Activated naive CD4-positive, alpha-beta T cell treated with anti-CD3 and anti-CD28 coated beads, Interleukin-2, amount 10 ng/mL, durations not matched to agents 7 days and 5 days (primary cell): ENCODE data around the gene ARMH3.
"Not testable (repeated sequence)": the region's sequence is repeated elsewhere in the genome, so short reads cannot be mapped to it uniquely, and the experiment has no call there.

Experiments used
- CTCF ChIA-PET: fragments of 350-600 bp; sonication (Branson Sonifier 250); formaldehyde crosslinking; loops from one replicate; lab custom pipeline; 2021; ENCODE audit warnings: antibody characterized with exemption; lab: Charles Lee
- DNase-seq: peaks from one replicate; pipeline ENCODE4 v3.0.0-alpha.2; 2020
- H3K27ac Mint-ChIP-seq: one replicate; pipeline ENCODE4 v1.8.0; 2021; ENCODE audit warnings: mild to moderate bottlenecking, moderate library complexity, mixed read lengths
- H3K27me3 Mint-ChIP-seq: one replicate; pipeline ENCODE4 v1.8.0; 2021; ENCODE audit warnings: mild to moderate bottlenecking, mixed read lengths
- H3K36me3 Mint-ChIP-seq: one replicate; pipeline ENCODE4 v1.8.0; 2021; ENCODE audit warnings: mixed read lengths
- H3K4me1 Mint-ChIP-seq: one replicate; pipeline ENCODE4 v1.8.0; 2021; ENCODE audit warnings: mixed read lengths
- H3K4me3 Mint-ChIP-seq: one replicate; pipeline ENCODE4 v1.8.0; 2021; ENCODE audit warnings: mild to moderate bottlenecking, moderate library complexity, mixed read lengths
- H3K9me3 Mint-ChIP-seq: one replicate; pipeline ENCODE4 v1.8.0; 2021; ENCODE audit warnings: mixed read lengths

The ARMH3 gene

DNA sequence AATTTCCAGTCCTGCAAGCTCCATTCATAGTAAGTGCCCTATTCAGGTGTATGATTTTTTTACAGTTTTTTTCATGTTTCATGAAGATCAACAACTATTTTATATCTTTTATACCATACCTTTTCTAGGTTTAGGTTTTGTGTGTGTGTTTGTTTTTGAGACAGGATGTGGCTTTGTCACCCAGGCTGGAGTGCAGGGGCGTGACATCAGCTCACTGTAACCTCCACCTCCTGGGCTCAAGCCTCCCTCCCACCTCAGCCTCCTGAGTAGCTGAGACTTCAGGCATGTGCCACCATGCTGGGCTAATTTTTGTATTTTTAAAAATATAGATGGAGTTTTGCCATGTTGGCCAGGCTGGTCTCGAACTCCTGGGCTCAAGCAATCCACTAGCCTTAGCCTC, 35.0 kb downstream of the ARMH3 start:
- H3K36me3 Mint-ChIP-seq = peaks cover 41% of the 10 kb centered on the region
- CTCF ChIA-PET = interaction anchor here (0.6 to 1.3 kb wide), 2 partner anchors 11 to 209 kb away, joined by 3 to 4 read pairs; no protein-coding TSS in a partner anchor
- H3K27ac Mint-ChIP-seq = peak overlapping the region; percentile 60
- DNase-seq = peak; percentile 47
- H3K9me3 Mint-ChIP-seq = peaks cover 4% of the 10 kb centered on the region
- no peaks in the 10 kb centered on the region for H3K27me3 Mint-ChIP-seq
- peaks cover 3% of the 10 kb centered on the region for H3K4me1 Mint-ChIP-seq
- no peak overlapping the region for H3K4me3 Mint-ChIP-seq

- H3K4me3 Mint-ChIP-seq = no peak overlapping the region
- DNase-seq = no peak
- H3K9me3 Mint-ChIP-seq = peaks cover 4% of the 10 kb centered on the region
- peaks cover 3% of the 10 kb centered on the region for H3K4me1 Mint-ChIP-seq
- H3K36me3 Mint-ChIP-seq = peaks cover 38% of the 10 kb centered on the region
- CTCF ChIA-PET = interaction anchor here (1.1 to 1.6 kb wide), 2 partner anchors 9 to 176 kb away, joined by 4 to 6 read pairs; no protein-coding TSS in a partner anchor
- H3K27me3 Mint-ChIP-seq = no peaks in the 10 kb centered on the region
- no peak overlapping the region for H3K27ac Mint-ChIP-seq
Observed at GRCh38 chr10:102017295-102017694, 38.7 kb downstream of the ARMH3 start.

DNA sequence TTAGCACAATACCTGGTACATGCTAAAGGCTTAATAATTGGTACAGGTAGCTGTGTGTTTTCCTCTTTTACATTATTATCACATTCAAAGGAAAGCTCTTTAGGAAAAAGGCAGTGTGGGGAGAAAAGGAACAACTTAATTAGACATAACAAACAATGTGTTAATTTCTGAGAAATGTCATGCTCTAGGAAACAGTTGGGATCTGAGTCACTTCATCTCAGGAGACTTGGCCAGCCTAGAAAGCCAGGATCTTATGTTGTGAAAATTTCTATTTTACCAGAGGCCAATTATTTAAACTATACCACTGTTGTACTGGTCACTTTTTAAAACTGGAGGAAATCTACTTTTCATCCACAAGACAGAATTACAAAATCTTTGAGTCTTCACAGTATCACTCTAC, 39.6 kb downstream of the ARMH3 start:
- peaks cover 2% of the 10 kb centered on the region for H3K9me3 Mint-ChIP-seq
- CTCF ChIA-PET = interaction anchor here (0.7 to 1.6 kb wide), 4 partner anchors 8 to 176 kb away, joined by 3 to 4 read pairs (median 3); no protein-coding TSS in a partner anchor
- peaks cover 37% of the 10 kb centered on the region for H3K36me3 Mint-ChIP-seq
- H3K4me3 Mint-ChIP-seq = no peak overlapping the region
- H3K4me1 Mint-ChIP-seq = peaks cover 3% of the 10 kb centered on the region
- no peak for DNase-seq
- no peaks in the 10 kb centered on the region for H3K27me3 Mint-ChIP-seq
- H3K27ac Mint-ChIP-seq = no peak overlapping the region

- Mint-ChIP-seq H3K27me3 (no peaks in the 10 kb centered on the region), H3K4me1 (no peaks in the 10 kb centered on the region), H3K36me3 (peaks cover 40% of the 10 kb centered on the region), H3K4me3 (no peak overlapping the region), H3K9me3 (no peaks in the 10 kb centered on the region), H3K27ac (no peak overlapping the region)
- no peak for DNase-seq
- CTCF ChIA-PET = interaction anchor here (0.6 to 6.0 kb wide), 14 partner anchors 9 to 198 kb away, joined by 3 to 101 read pairs (median 8); partner anchors contain the start of gene KCNIP2
Observed at GRCh38 chr10:102010961-102011360, 45.0 kb downstream of the ARMH3 start.

DNA sequence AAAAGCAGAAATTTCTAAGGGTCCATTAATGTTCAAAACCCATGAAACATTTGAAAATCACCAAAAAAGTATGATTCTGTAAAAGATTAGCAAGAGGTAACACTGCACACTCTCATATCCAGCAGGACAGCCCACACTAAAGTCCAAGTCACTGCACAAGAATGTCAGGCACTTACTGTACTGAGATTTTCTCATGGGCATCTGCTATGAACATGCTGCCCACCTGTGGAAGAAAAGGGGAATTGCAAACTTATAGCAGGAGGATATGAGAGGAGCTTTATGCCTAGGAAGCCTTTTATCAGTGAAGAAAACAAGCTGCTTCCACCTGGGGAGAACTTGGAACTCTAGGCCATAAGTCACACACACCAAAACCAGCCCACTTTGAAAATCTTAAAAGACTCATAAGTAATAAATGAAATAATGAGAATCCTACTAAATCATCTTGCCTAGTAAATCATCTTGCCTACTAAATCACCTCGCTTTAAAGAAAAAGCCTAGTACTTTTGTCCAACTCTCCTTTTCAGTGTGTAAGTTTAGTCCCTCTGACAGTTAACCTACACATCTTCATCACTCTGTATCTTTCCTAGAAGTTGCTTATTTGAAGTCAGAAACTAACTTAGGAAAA, 46.1 kb downstream of the ARMH3 start:
- H3K27me3 Mint-ChIP-seq = no peaks in the 10 kb centered on the region
- peaks cover 40% of the 10 kb centered on the region for H3K36me3 Mint-ChIP-seq
- H3K9me3 Mint-ChIP-seq = no peaks in the 10 kb centered on the region
- no peaks in the 10 kb centered on the region for H3K4me1 Mint-ChIP-seq
- peak; percentile 53 for DNase-seq
- CTCF ChIA-PET = interaction anchor here (0.6 to 6.0 kb wide), 40 partner anchors 8 to 407 kb away, joined by 3 to 101 read pairs (median 4); partner anchors contain the start of gene KCNIP2
- no peak overlapping the region for H3K27ac Mint-ChIP-seq
- H3K4me3 Mint-ChIP-seq = no peak overlapping the region

DNA sequence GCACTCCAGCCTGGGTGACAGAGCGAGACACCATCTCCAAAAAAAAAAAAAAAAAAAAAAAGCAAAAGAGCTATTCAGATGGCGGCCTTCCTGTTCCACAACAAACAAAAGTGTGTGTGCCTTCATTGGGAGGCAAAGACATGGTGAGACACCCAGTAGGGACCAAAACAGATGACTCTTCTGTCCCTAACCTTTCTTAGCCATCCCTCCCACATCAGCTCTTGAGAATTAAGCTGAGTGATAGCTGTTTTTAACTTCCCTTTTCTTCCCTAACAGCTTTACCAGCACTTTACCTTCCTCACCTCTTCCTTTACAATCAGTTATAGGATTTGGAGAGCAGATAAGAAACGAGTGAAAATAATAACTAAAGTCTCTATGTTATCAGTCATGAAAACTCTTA, 48.2 kb downstream of the ARMH3 start:
- Mint-ChIP-seq H3K4me1 (no peaks in the 10 kb centered on the region), H3K27ac (peak overlapping the region; percentile 2), H3K27me3 (no peaks in the 10 kb centered on the region), H3K4me3 (no peak overlapping the region), H3K36me3 (peaks cover 39% of the 10 kb centered on the region), H3K9me3 (no peaks in the 10 kb centered on the region)
- CTCF ChIA-PET = interaction anchor here (1.0 to 6.0 kb wide), 9 partner anchors 9 to 188 kb away, joined by 3 to 101 read pairs (median 5); no protein-coding TSS in a partner anchor
- no peak for DNase-seq

DNA sequence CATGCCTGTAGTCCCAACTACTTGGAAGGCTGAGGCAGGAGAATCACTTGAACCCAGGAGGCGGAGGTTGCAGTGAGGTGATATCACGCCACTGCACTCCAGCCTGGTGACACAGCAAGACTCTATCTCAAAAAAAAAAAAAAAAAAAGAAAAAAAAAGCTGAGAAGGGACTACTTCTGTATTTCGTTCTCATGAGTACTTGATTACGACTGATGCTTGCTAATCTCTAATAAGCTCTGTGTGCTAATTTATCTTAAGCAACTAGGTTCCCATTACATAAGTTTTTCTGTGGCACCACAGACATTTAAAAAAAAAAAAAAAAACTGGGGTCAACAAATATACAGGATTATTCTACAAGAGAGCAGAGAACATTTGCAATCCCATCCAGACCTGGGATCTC, 48.9 kb downstream of the ARMH3 start:
- CTCF ChIA-PET = interaction anchor here (1.1 to 6.0 kb wide), 5 partner anchors 9 to 170 kb away, joined by 3 to 101 read pairs (median 10); no protein-coding TSS in a partner anchor
- H3K4me3 Mint-ChIP-seq, H3K4me1 Mint-ChIP-seq, H3K9me3 Mint-ChIP-seq, H3K27me3 Mint-ChIP-seq, DNase-seq, H3K27ac Mint-ChIP-seq: not testable (repeated sequence)
- peaks cover 44% of the 10 kb centered on the region for H3K36me3 Mint-ChIP-seq

DNA sequence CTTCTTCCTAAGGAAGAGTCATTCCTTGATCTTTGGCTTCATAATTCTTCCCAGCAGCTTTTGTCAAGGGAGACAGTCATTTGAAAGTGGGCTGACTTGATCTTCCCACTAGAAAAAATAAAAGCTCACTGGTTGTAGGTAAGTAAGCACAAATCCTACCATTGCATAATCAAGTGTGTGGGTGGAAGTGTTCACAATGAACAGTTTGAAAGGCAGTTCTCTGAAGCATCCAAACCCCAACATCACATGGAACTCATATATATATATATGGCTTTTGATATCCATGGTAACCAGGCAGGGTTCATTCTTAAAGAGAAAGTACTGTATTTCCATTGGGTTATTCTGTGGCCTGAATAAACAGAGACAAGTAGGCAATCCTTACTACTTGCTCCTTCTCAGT, 51.6 kb downstream of the ARMH3 start:
- CTCF ChIA-PET = interaction anchor here (0.6 to 1.6 kb wide), 3 partner anchors 68 to 164 kb away, joined by 3 to 4 read pairs (median 3); no protein-coding TSS in a partner anchor
- H3K4me1 Mint-ChIP-seq = peaks cover 14% of the 10 kb centered on the region
- peaks cover 45% of the 10 kb centered on the region for H3K36me3 Mint-ChIP-seq
- no peak for DNase-seq
- H3K9me3 Mint-ChIP-seq = no peaks in the 10 kb centered on the region
- H3K4me3 Mint-ChIP-seq = no peak overlapping the region
- no peak overlapping the region for H3K27ac Mint-ChIP-seq
- no peaks in the 10 kb centered on the region for H3K27me3 Mint-ChIP-seq

DNA sequence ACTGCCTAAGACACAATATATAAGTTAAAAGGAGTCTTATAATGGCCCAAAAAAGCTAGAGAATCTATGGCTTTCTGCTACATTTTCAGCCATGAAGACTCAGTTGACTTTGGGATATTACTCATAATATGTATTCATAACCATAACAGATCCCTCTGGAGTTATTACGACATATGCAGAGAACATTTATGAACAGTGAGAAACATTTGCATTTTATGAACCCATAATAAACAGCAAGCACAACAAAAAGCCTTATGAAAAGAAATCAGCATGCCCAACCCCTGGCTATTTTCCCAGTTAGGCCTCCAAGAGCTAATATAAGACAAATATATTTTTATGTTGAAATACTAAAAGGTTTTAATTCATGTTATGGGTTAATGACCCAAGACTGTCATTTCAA, 52.4 kb downstream of the ARMH3 start:
- CTCF ChIA-PET = interaction anchor here (0.6 to 1.6 kb wide), 5 partner anchors 69 to 163 kb away, joined by 3 to 4 read pairs (median 3); no protein-coding TSS in a partner anchor
- no peaks in the 10 kb centered on the region for H3K27me3 Mint-ChIP-seq

GRCh38 chr10:102001435-102002068, 54.4 kb downstream of the ARMH3 start:
- H3K36me3 Mint-ChIP-seq = peaks cover 34% of the 10 kb centered on the region
- no peak overlapping the region for H3K4me3 Mint-ChIP-seq
- no peak for DNase-seq

More for the DNA sequence above, 52.4 kb downstream of the ARMH3 start:
- Mint-ChIP-seq H3K27ac (no peak overlapping the region), H3K36me3 (peaks cover 42% of the 10 kb centered on the region), H3K9me3 (no peaks in the 10 kb centered on the region), H3K4me1 (peaks cover 14% of the 10 kb centered on the region), H3K4me3 (no peak overlapping the region)
- DNase-seq = no peak

GRCh38 chr10:101997803-101998202, 58.2 kb downstream of the ARMH3 start:
- Mint-ChIP-seq H3K36me3 (peaks cover 25% of the 10 kb centered on the region), H3K4me3 (no peak overlapping the region), H3K4me1 (peaks cover 14% of the 10 kb centered on the region), H3K9me3 (no peaks in the 10 kb centered on the region), H3K27ac (no peak overlapping the region), H3K27me3 (no peaks in the 10 kb centered on the region)
- CTCF ChIA-PET = interaction anchor here (0.9 to 3.6 kb wide), 7 partner anchors 9 to 162 kb away, joined by 3 to 15 read pairs (median 3); no protein-coding TSS in a partner anchor
- no peak for DNase-seq

More at GRCh38 chr10:102001435-102002068, 54.4 kb downstream of the ARMH3 start:
- no peaks in the 10 kb centered on the region for H3K27me3 Mint-ChIP-seq
- H3K9me3 Mint-ChIP-seq = no peaks in the 10 kb centered on the region
- H3K27ac Mint-ChIP-seq = peak overlapping the region; percentile 13
- CTCF ChIA-PET = interaction anchor here (1.2 to 1.5 kb wide), 3 partner anchors 8 to 161 kb away, joined by 3 to 10 read pairs (median 5); no protein-coding TSS in a partner anchor
- H3K4me1 Mint-ChIP-seq = peaks cover 14% of the 10 kb centered on the region

DNA sequence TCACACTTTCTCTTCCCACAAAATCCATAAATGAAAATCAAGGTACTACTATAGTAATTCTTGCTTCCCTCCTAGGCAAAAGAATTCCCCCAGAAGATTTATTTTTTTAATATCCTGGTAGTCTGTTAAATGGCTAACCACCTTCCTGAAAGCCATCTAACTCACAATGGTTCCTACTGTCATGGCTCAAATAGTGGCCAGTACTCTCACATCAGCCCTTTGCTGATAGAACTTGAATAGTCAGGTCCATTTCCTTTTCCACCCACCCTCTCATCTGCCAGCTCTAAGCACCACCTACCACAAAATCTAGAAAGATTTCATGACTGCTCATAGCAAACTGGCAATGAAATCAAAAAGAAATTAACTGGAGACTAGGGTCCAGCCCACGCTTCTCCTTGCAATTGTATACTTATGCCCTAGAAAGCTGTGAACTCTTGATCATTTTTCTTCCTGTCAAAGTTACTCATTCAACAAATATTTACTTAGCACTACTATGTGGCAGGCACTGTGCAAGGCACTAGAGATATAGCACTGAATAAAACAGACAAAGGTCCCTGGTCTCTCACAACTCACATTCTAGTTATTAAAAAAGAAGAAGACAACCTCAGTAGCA, 60.4 kb downstream of the ARMH3 start:
- H3K27ac Mint-ChIP-seq = no peak overlapping the region
- CTCF ChIA-PET = interaction anchor here (0.7 to 1.6 kb wide), 3 partner anchors 15 to 77 kb away, joined by 3 to 4 read pairs (median 3); no protein-coding TSS in a partner anchor
- H3K4me1 Mint-ChIP-seq = no peaks in the 10 kb centered on the region
- H3K4me3 Mint-ChIP-seq = no peak overlapping the region
- H3K9me3 Mint-ChIP-seq = no peaks in the 10 kb centered on the region
- H3K27me3 Mint-ChIP-seq = no peaks in the 10 kb centered on the region
- peaks cover 23% of the 10 kb centered on the region for H3K36me3 Mint-ChIP-seq
- DNase-seq = no peak

DNA sequence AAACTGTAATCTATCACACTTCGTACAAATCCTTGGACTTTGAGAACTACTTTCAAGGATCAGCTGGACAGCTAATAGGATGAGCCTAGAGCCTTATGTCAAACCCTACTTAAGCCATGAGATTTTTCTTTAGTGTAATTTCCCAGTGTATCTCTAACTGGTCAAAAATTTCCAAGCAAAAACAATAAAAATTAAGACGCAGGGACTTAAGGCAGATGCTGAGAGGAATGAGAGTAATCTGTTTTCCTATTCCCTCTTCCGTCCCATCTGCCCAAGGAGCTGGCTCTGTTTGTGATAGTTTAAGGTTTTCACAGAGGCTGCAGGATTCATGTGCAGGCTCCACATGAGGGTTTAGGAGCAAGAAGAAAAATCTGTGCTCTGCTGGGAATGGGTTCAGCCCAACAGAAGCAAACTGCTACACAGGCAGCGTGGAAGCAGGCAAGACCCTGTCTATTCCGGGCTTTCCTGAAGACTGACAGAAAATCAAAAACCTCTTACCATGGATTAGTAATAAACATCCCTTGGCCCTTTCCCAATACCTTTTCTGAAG, 62.2 kb downstream of the ARMH3 start:
- CTCF ChIA-PET = interaction anchor here (1.0 to 1.9 kb wide), 2 partner anchors 17 to 104 kb away, joined by 3 to 7 read pairs; no protein-coding TSS in a partner anchor
- Mint-ChIP-seq H3K36me3 (peaks cover 30% of the 10 kb centered on the region), H3K4me1 (no peaks in the 10 kb centered on the region), H3K27ac (peak overlapping the region; percentile 59), H3K4me3 (no peak overlapping the region), H3K9me3 (no peaks in the 10 kb centered on the region), H3K27me3 (no peaks in the 10 kb centered on the region)
- DNase-seq = no peak
